Stimulated activated naive CD8-positive, alpha-beta T cell treated with anti-CD3 and anti-CD28 coated beads, Interleukin-15, Interleukin-2, amounts not matched to agents 100 ng/mL and 50 ng/mL, for 24 hours (primary cell): ENCODE measurements around the gene GABRD.

Source experiments
- H3K27ac Mint-ChIP-seq: one replicate; pipeline ENCODE4 v1.8.0; 2021; ENCODE audit warnings: mild to moderate bottlenecking, mixed read lengths
- H3K27me3 Mint-ChIP-seq: one replicate; pipeline ENCODE4 v1.8.0; 2021; ENCODE audit warnings: mixed read lengths
- H3K36me3 Mint-ChIP-seq: one replicate; pipeline ENCODE4 v1.8.0; 2021; ENCODE audit warnings: low read depth, mixed read lengths
- H3K4me1 Mint-ChIP-seq: one replicate; pipeline ENCODE4 v1.8.0; 2021; ENCODE audit warnings: low read depth, mixed read lengths
- H3K4me3 Mint-ChIP-seq: one replicate; pipeline ENCODE4 v1.8.0; 2021; ENCODE audit warnings: mild to moderate bottlenecking, mixed read lengths
- H3K9me3 Mint-ChIP-seq: one replicate; pipeline ENCODE4 v1.8.0; 2021; ENCODE audit warnings: mixed read lengths

Gene GABRD

GRCh38 chr1:1996207-1996651, 22.9 kb upstream of the GABRD start:
- Mint-ChIP-seq H3K4me1 (peaks cover 4% of the 10 kb centered on the region), H3K9me3 (no peaks in the 10 kb centered on the region), H3K27ac (no peak overlapping the region), H3K27me3 (peaks cover 22% of the 10 kb centered on the region), H3K36me3 (no peaks in the 10 kb centered on the region), H3K4me3 (no peak overlapping the region)

GRCh38 chr1:1997576-1997975, 21.6 kb upstream of the GABRD start:
- H3K27ac Mint-ChIP-seq = no peak overlapping the region
- H3K36me3 Mint-ChIP-seq = no peaks in the 10 kb centered on the region
- H3K4me3 Mint-ChIP-seq = no peak overlapping the region
- H3K27me3 Mint-ChIP-seq = peaks cover 28% of the 10 kb centered on the region
- peaks cover 4% of the 10 kb centered on the region for H3K4me1 Mint-ChIP-seq
- no peaks in the 10 kb centered on the region for H3K9me3 Mint-ChIP-seq

- Mint-ChIP-seq H3K4me1 (peaks cover 4% of the 10 kb centered on the region), H3K27me3 (peaks cover 46% of the 10 kb centered on the region), H3K27ac (no peak overlapping the region)
Observed at GRCh38 chr1:2000432-2000831, 18.7 kb upstream of the GABRD start.

GRCh38 chr1:2000850-2001249, 18.3 kb upstream of the GABRD start:
- Mint-ChIP-seq H3K9me3 (no peaks in the 10 kb centered on the region), H3K4me3 (no peak overlapping the region), H3K27me3 (peaks cover 47% of the 10 kb centered on the region), H3K36me3 (no peaks in the 10 kb centered on the region), H3K4me1 (peaks cover 4% of the 10 kb centered on the region), H3K27ac (no peak overlapping the region)

More at GRCh38 chr1:2000432-2000831, 18.7 kb upstream of the GABRD start:
- no peaks in the 10 kb centered on the region for H3K9me3 Mint-ChIP-seq
- no peaks in the 10 kb centered on the region for H3K36me3 Mint-ChIP-seq
- H3K4me3 Mint-ChIP-seq = no peak overlapping the region

- Mint-ChIP-seq H3K27me3 (peaks cover 53% of the 10 kb centered on the region), H3K4me3 (no peak overlapping the region), H3K9me3 (no peaks in the 10 kb centered on the region), H3K4me1 (no peaks in the 10 kb centered on the region), H3K27ac (no peak overlapping the region), H3K36me3 (no peaks in the 10 kb centered on the region)
Observed at GRCh38 chr1:2001773-2002411, 17.3 kb upstream of the GABRD start.

GRCh38 chr1:2003541-2004131, 15.5 kb upstream of the GABRD start, which contains the start of gene CFAP74:
CFAP74 (minus strand) TSS chr1:2003786; CDS start chr1:1990956, 12,830 bp downstream.
- no peak within 1 kb of the TSS for H3K4me3 Mint-ChIP-seq

GRCh38 chr1:2004856-2005255, 14.3 kb upstream of the GABRD start:
- H3K4me3 Mint-ChIP-seq = no peak overlapping the region
- peaks cover 45% of the 10 kb centered on the region for H3K27me3 Mint-ChIP-seq
- H3K36me3 Mint-ChIP-seq = no peaks in the 10 kb centered on the region
- H3K4me1 Mint-ChIP-seq = no peaks in the 10 kb centered on the region
- H3K9me3 Mint-ChIP-seq = no peaks in the 10 kb centered on the region
- H3K27ac Mint-ChIP-seq = no peak overlapping the region

More at GRCh38 chr1:2003541-2004131, 15.5 kb upstream of the GABRD start, which contains the start of gene CFAP74:
- Mint-ChIP-seq H3K27me3 (peaks cover 50% of the 10 kb centered on the region), H3K36me3 (no peaks in the 10 kb centered on the region), H3K27ac (no peak within 1 kb of the TSS), H3K9me3 (no peaks in the 10 kb centered on the region), H3K4me1 (no peaks in the 10 kb centered on the region)

- H3K4me1 Mint-ChIP-seq = no peaks in the 10 kb centered on the region
- no peak overlapping the region for H3K27ac Mint-ChIP-seq
- peaks cover 28% of the 10 kb centered on the region for H3K27me3 Mint-ChIP-seq
- H3K9me3 Mint-ChIP-seq = no peaks in the 10 kb centered on the region
- H3K4me3 Mint-ChIP-seq = no peak overlapping the region
- no peaks in the 10 kb centered on the region for H3K36me3 Mint-ChIP-seq
Observed at GRCh38 chr1:2009101-2010053, 9.8 kb upstream of the GABRD start.

GRCh38 chr1:2014181-2014580, 5.0 kb upstream of the GABRD start:
- H3K27ac Mint-ChIP-seq = no peak overlapping the region
- H3K9me3 Mint-ChIP-seq = no peaks in the 10 kb centered on the region
- H3K36me3 Mint-ChIP-seq = peaks cover 3% of the 10 kb centered on the region
- H3K4me1 Mint-ChIP-seq = peaks cover 7% of the 10 kb centered on the region
- H3K4me3 Mint-ChIP-seq = no peak overlapping the region
- peaks cover 47% of the 10 kb centered on the region for H3K27me3 Mint-ChIP-seq

- Mint-ChIP-seq H3K9me3 (no peaks in the 10 kb centered on the region), H3K36me3 (peaks cover 3% of the 10 kb centered on the region), H3K27ac (no peak overlapping the region)
Observed at GRCh38 chr1:2014741-2015735, 4.1 kb upstream of the GABRD start.

GRCh38 chr1:2016123-2016522, 3.0 kb upstream of the GABRD start:
- H3K4me3 Mint-ChIP-seq = no peak overlapping the region
- H3K4me1 Mint-ChIP-seq = peaks cover 7% of the 10 kb centered on the region
- H3K27me3 Mint-ChIP-seq = peaks cover 60% of the 10 kb centered on the region
- peaks cover 3% of the 10 kb centered on the region for H3K36me3 Mint-ChIP-seq
- H3K9me3 Mint-ChIP-seq = no peaks in the 10 kb centered on the region
- H3K27ac Mint-ChIP-seq = no peak overlapping the region

More at GRCh38 chr1:2014741-2015735, 4.1 kb upstream of the GABRD start:
- Mint-ChIP-seq H3K27me3 (peaks cover 49% of the 10 kb centered on the region), H3K4me1 (peaks cover 7% of the 10 kb centered on the region), H3K4me3 (no peak overlapping the region)

GRCh38 chr1:2018217-2019171, 651 bp upstream of the GABRD start:
- H3K36me3 Mint-ChIP-seq = peaks cover 3% of the 10 kb centered on the region
- H3K4me1 Mint-ChIP-seq = peaks cover 7% of the 10 kb centered on the region
- peak overlapping the region; percentile 64 for H3K4me3 Mint-ChIP-seq
- H3K27ac Mint-ChIP-seq = no peak overlapping the region
- H3K27me3 Mint-ChIP-seq = peaks cover 70% of the 10 kb centered on the region
- no peaks in the 10 kb centered on the region for H3K9me3 Mint-ChIP-seq
